OCI-LY7 (cell line): ENCODE measurements around the gene TRNT1. TPM values are rescaled to one million over a fixed set of nuclear protein-coding genes. Genes with fewer than 3 reads are reported as not detected.

Experiments
- BruUV-seq: library from RNA; stranded (reverse); fragments of 400-500 nt; replicated peaks from 2 replicates; lab custom pipeline; 2021; lab: Mats Ljungman, UMichigan
- CTCF ChIA-PET: fragments of 300-600 bp; sonication (Branson Sonifier 250); formaldehyde crosslinking; loops from one replicate; lab custom pipeline; 2022; ENCODE audit warnings: antibody characterized with exemption; ENCODE audit not compliant: unreplicated experiment; lab: Charles Lee
- POLR2A ChIA-PET: fragments of 300-600 bp; sonication (Branson Sonifier 250); formaldehyde crosslinking; loops from one replicate; lab custom pipeline; 2022; ENCODE audit warnings: antibody characterized with exemption; lab: Charles Lee
- DNase-seq: peaks from one replicate; pipeline ENCODE4 v3.0.0-alpha.2; 2015; ENCODE audit warnings: low spot score
- H2AFZ ChIP-seq: fragments of 200-600 bp; sonication (generic), shearing (Covaris generic); 2 replicates; pipeline ENCODE4 v1.6.1; 2014; ENCODE audit warnings: mild to moderate bottlenecking, antibody characterized with exemption, low read length, moderate library complexity
- H3K27ac ChIP-seq: fragments of 200-600 bp; sonication (generic); 2 replicates; pipeline ENCODE4 v1.5.1; 2014; ENCODE audit warnings: mixed run types, low read depth, mild to moderate bottlenecking, moderate library complexity, low read length, inconsistent platforms; ENCODE audit not compliant: poor library complexity, severe bottlenecking
- H3K36me3 ChIP-seq: fragments of 200-600 bp; sonication (generic); 2 replicates; pipeline ENCODE4 v1.6.1; 2014; ENCODE audit warnings: mild to moderate bottlenecking, antibody characterized with exemption, low read length, moderate library complexity, mixed read lengths; ENCODE audit not compliant: insufficient read depth
- H3K4me1 ChIP-seq: fragments of 200-600 bp; sonication (generic); 2 replicates; pipeline ENCODE4 v1.5.1; 2014; ENCODE audit warnings: mild to moderate bottlenecking, low read length; ENCODE audit not compliant: insufficient read depth, poor library complexity, severe bottlenecking
- H3K4me2 ChIP-seq: fragments of 200-600 bp; sonication (generic); 2 replicates; pipeline ENCODE4 v1.6.1; 2014; ENCODE audit warnings: mild to moderate bottlenecking, low read length
- H3K4me3 ChIP-seq: fragments of 200-600 bp; sonication (generic); 2 replicates; pipeline ENCODE4 v1.5.1; 2014; ENCODE audit warnings: mild to moderate bottlenecking, low read depth, low read length; ENCODE audit not compliant: poor library complexity, severe bottlenecking
- H3K79me2 ChIP-seq: fragments of 200-600 bp; sonication (generic); 2 replicates; pipeline ENCODE4 v1.6.1; 2016; ENCODE audit warnings: low read depth, mild to moderate bottlenecking, low read length, moderate library complexity, mixed read lengths; ENCODE audit not compliant: insufficient read depth
- H3K9me2 ChIP-seq: fragments of 200-600 bp; sonication (generic); 2 replicates; pipeline ENCODE4 v1.6.1; 2016; ENCODE audit warnings: mild to moderate bottlenecking, low read length, mixed read lengths; ENCODE audit not compliant: insufficient read depth
- H3K9me3 ChIP-seq: fragments of 200-600 bp; sonication (generic); 2 replicates; pipeline ENCODE4 v1.6.1; 2014; ENCODE audit warnings: mild to moderate bottlenecking, mixed run types, low read length, mixed read lengths
- H4K20me1 ChIP-seq: fragments of 200-600 bp; sonication (generic); 2 replicates; pipeline ENCODE4 v1.6.1; 2014; ENCODE audit warnings: mild to moderate bottlenecking, antibody characterized with exemption, low read length, moderate library complexity, mixed read lengths; ENCODE audit not compliant: insufficient read depth
- EZH2phosphoT487 ChIP-seq: fragments of 200-600 bp; sonication (generic); IDR thresholded peaks from 2 replicates; pipeline ENCODE4 v1.6.1; 2018; ENCODE audit warnings: low read depth, borderline replicate concordance, mild to moderate bottlenecking, mixed run types, antibody characterized with exemption, low read length, moderate library complexity, mixed read lengths
- intact Hi-C: fragments of 100-400 bp; cut with micrococcal nuclease; formaldehyde crosslinking; loops from one replicate; pipeline ENCODE4 v1.10.0; 2022; ENCODE audit not compliant: unreplicated experiment
- total RNA-seq, 2 experiments: library from RNA; depleted of rRNA in 1 of 2; stranded (reverse); fragments of >200 nt in 1 of 2; shearing (Covaris generic) in 1 of 2; gene quantifications; 2 replicates each; pipeline ENCODE4 v1.2.3, GENCODE V29; 2014 to 2022
- TF ChIP-seq, protein P1 (sequence below): fragments of 200-600 bp; sonication (generic); conservative IDR thresholded peaks from 2 replicates; pipeline ENCODE4 v1.5.1; 2014; ENCODE audit warnings: mild to moderate bottlenecking, antibody characterized with exemption, low read length, moderate library complexity, mixed read lengths

The TRNT1 gene
- total RNA-seq, 2 experiments from 2014 or later = 46.5 to 58.6 TPM

DNA sequence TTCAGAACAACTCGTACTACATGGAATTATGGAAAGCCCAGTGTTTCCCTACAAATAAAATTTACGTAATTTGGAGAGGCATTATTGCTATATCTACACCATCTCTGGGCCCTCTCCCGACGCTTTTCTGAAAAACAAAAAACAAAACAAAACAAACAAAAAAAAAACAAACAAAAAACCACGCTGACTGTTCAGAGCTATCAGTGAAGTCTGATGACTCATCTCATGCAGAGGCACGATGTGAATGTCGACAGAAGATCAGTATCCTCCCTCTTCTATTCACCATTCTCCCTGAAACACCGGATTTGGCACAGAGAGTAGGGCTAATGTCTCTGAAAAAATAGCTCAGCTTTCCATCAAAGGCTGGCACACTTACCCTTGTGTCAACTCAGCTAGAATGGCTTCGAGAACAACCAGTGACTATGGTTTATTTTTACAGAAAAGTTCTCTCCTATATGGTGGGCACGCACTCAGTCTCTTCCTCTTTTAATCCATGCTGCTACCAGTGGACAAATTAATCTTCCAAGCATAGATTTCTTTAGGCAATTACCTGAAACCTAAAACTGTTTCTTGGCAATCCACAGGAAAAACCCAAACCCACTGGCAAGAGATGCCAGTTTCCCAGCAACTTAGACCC is 51.2 kb downstream of the TRNT1 start:
- no TSS peak for BruUV-seq
- POLR2A ChIA-PET = interaction anchor here (0.6 to 1.5 kb wide), 4 partner anchors 10 to 675 kb away, joined by 3 to 4 read pairs (median 3); no protein-coding TSS in a partner anchor
- Histone ChIP-seq H3K79me2 (peaks cover 31% of the 10 kb centered on the region), H3K27ac (no peak overlapping the region), H4K20me1 (peaks cover 9% of the 10 kb centered on the region; the same call in 1 of the 2 replicates), H3K4me3 (peak overlapping the region; percentile 89), H3K9me3 (no peaks in the 10 kb centered on the region), H3K4me2 (peak overlapping the region; percentile 83), H3K4me1 (peaks cover 24% of the 10 kb centered on the region), H3K9me2 (no peaks in the 10 kb centered on the region), H2AFZ (no peak overlapping the region), H3K36me3 (peaks cover 20% of the 10 kb centered on the region)
- intact Hi-C loops = loop anchor here (5.0 kb wide), 1 partner anchor 91 kb away; no protein-coding TSS in a partner anchor
- TF ChIP-seq, protein P1, sequence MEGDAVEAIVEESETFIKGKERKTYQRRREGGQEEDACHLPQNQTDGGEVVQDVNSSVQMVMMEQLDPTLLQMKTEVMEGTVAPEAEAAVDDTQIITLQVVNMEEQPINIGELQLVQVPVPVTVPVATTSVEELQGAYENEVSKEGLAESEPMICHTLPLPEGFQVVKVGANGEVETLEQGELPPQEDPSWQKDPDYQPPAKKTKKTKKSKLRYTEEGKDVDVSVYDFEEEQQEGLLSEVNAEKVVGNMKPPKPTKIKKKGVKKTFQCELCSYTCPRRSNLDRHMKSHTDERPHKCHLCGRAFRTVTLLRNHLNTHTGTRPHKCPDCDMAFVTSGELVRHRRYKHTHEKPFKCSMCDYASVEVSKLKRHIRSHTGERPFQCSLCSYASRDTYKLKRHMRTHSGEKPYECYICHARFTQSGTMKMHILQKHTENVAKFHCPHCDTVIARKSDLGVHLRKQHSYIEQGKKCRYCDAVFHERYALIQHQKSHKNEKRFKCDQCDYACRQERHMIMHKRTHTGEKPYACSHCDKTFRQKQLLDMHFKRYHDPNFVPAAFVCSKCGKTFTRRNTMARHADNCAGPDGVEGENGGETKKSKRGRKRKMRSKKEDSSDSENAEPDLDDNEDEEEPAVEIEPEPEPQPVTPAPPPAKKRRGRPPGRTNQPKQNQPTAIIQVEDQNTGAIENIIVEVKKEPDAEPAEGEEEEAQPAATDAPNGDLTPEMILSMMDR = no peak
- TF ChIP-seq EZH2phosphoT487 = no peak
- no peak for DNase-seq
- CTCF ChIA-PET = no interaction called here

GRCh38 chr3:3178498-3179328 is 52.0 kb downstream of the TRNT1 start:
- Histone ChIP-seq H3K27ac (no peak overlapping the region), H2AFZ (peak overlapping the region; percentile 98), H4K20me1 (peaks cover 9% of the 10 kb centered on the region; the same call in 1 of the 2 replicates), H3K9me2 (no peaks in the 10 kb centered on the region), H3K4me2 (peak overlapping the region; percentile 83), H3K4me1 (peaks cover 19% of the 10 kb centered on the region), H3K79me2 (peaks cover 31% of the 10 kb centered on the region), H3K4me3 (peak overlapping the region; percentile 89), H3K9me3 (no peaks in the 10 kb centered on the region), H3K36me3 (peaks cover 13% of the 10 kb centered on the region)
- intact Hi-C loops = loop anchor here (5.0 kb wide), 1 partner anchor 91 kb away; no protein-coding TSS in a partner anchor
- TF ChIP-seq EZH2phosphoT487 = no peak
- TF ChIP-seq, protein P1 = no peak
- CTCF ChIA-PET = no interaction called here
- TSS peak; percentile 74 for BruUV-seq
- DNase-seq = no peak
- POLR2A ChIA-PET = interaction anchor here (0.6 to 1.1 kb wide), 4 partner anchors 9 to 80 kb away, joined by 3 to 5 read pairs (median 4); no protein-coding TSS in a partner anchor
